HepG2 (cell line): ENCODE measurements around the gene MCF2L. TPM values are rescaled to one million over a fixed set of nuclear protein-coding genes. Genes with fewer than 3 reads are reported as not detected.

ENCODE experiments used
- ATAC-seq: fragments of 200-7000 bp; cut with Tn5 transposase; 3 replicates; pipeline ENCODE4 v1.9.1; 2020; ENCODE audit warnings: mild to moderate bottlenecking, moderate library complexity
- BruUV-seq: library from RNA; stranded (reverse); fragments of 400-500 nt; replicated peaks from 2 replicates; lab custom pipeline; 2021; lab: Mats Ljungman, UMichigan
- CTCF ChIA-PET: fragments of 300-600 bp; formaldehyde crosslinking; extraction: SDS; loops from one replicate; lab custom pipeline; 2021; ENCODE audit warnings: low total read pairs, inconsistent platforms, low intra/inter-chr PET ratio; lab: Yijun Ruan, JAX
- POLR2A ChIA-PET: fragments of 350-600 bp; sonication (Branson Sonifier 250); formaldehyde crosslinking; loops from one replicate; lab custom pipeline; 2020; ENCODE audit warnings: antibody characterized with exemption, inconsistent platforms; lab: Yijun Ruan, JAX
- DNase-seq: peaks from one replicate; pipeline ENCODE4 v3.0.0-alpha.2; 2015; ENCODE audit warnings: low spot score
- FAIRE-seq: peaks from 3 replicates; lab custom pipeline; 2011; peaks lifted over from hg19 to GRCh38; lab: Jason Lieb, UNC
- H2AFZ ChIP-seq: one replicate; pipeline ENCODE4 v1.6.1; 2011; ENCODE audit warnings: low read length, inconsistent platforms
- H3K27ac ChIP-seq: fragments of 300-600 bp; 3 replicates; pipeline ENCODE4 v1.8.0; 2011; ENCODE audit warnings: mixed run types, mild to moderate bottlenecking, mixed read lengths, low read length, inconsistent platforms; ENCODE audit not compliant: insufficient read depth; ENCODE audit errors: extremely low read length
- H3K27me3 ChIP-seq, 2 experiments: fragments of 200-600 bp in 1 of 2; 2 replicates in 1 of 2; 3 replicates in 1 of 2; pipeline versions ENCODE4 v1.6.0 to v1.8.0; 2011; ENCODE audit warnings: low read length in 2 of 2, mild to moderate bottlenecking in 2 of 2, moderate library complexity in 2 of 2, inconsistent platforms in 1 of 2; ENCODE audit not compliant: insufficient read depth in 2 of 2, control insufficient read depth in 1 of 2
- H3K36me3 ChIP-seq, 2 experiments: fragments of 200-600 bp in 1 of 2; replicated peaks in 1 of 2; 2 replicates in 1 of 2; 3 replicates in 1 of 2; pipeline versions ENCODE4 v1.5.1 to v1.8.0; 2011; ENCODE audit warnings: low read length in 2 of 2, inconsistent platforms in 1 of 2; ENCODE audit not compliant: insufficient read depth in 2 of 2, control insufficient read depth in 1 of 2
- H3K4me1 ChIP-seq: 2 replicates; pipeline ENCODE4 v1.5.1; 2012; ENCODE audit warnings: low read length, inconsistent platforms; ENCODE audit not compliant: insufficient read depth
- H3K4me2 ChIP-seq: 2 replicates; pipeline ENCODE4 v1.6.0; 2011; ENCODE audit warnings: low read depth, low read length, inconsistent platforms
- H3K4me3 ChIP-seq, 3 experiments: fragments of 200-600 bp in 1 of 3; sonication (generic), shearing (Covaris generic) in 1 of 3; replicated peaks in 1 of 3; 2 replicates each; pipeline ENCODE4 v1.5.1; 2011 to 2016; ENCODE audit warnings: low read length in 3 of 3, inconsistent platforms in 2 of 3, low read depth in 2 of 3, mild to moderate bottlenecking in 2 of 3, control low read depth in 1 of 3, mixed read lengths in 1 of 3; ENCODE audit not compliant: insufficient read depth in 1 of 3
- H3K79me2 ChIP-seq: one replicate; pipeline ENCODE4 v1.6.1; 2011; ENCODE audit warnings: low read length, inconsistent platforms; ENCODE audit not compliant: insufficient read depth
- H3K9ac ChIP-seq: 2 replicates; pipeline ENCODE4 v1.6.0; 2011; ENCODE audit warnings: mild to moderate bottlenecking, low read depth, low read length, inconsistent platforms; ENCODE audit not compliant: insufficient read depth
- H3K9me3 ChIP-seq: 2 replicates; pipeline ENCODE4 v1.5.1; 2012; ENCODE audit warnings: mild to moderate bottlenecking, low read length
- H4K20me1 ChIP-seq: 2 replicates; pipeline ENCODE4 v1.6.0; 2011; ENCODE audit warnings: inconsistent platforms, mild to moderate bottlenecking, low read length, moderate library complexity; ENCODE audit not compliant: insufficient read depth
- BRCA1 ChIP-seq: sonication (generic); formaldehyde crosslinking; IDR thresholded peaks from 2 replicates; pipeline ENCODE4 v1.4.0; 2020; ENCODE audit warnings: missing genetic modification reagents
- E2F5 ChIP-seq: sonication (generic); formaldehyde crosslinking; conservative IDR thresholded peaks from 2 replicates; pipeline ENCODE4 v1.4.0; 2020; ENCODE audit warnings: missing genetic modification reagents
- NFIB ChIP-seq: sonication (generic); formaldehyde crosslinking; IDR thresholded peaks from 2 replicates; pipeline ENCODE4 v1.9.0; 2021; ENCODE audit warnings: missing genetic modification reagents, mild to moderate bottlenecking, borderline replicate concordance
- PLRG1 ChIP-seq: fragments of 450-650 bp; conservative IDR thresholded peaks from 2 replicates; pipeline ENCODE4 v1.6.1; 2016
- RFX3 ChIP-seq: IDR thresholded peaks from 2 replicates; pipeline ENCODE4 v1.6.1; 2016; ENCODE audit warnings: missing biosample characterization, missing genetic modification reagents
- TIGD3 ChIP-seq: sonication (generic); formaldehyde crosslinking; IDR thresholded peaks from 2 replicates; pipeline ENCODE4 v1.5.1; 2020; ENCODE audit warnings: mild to moderate bottlenecking, missing genetic modification reagents, borderline replicate concordance
- ZNF407 ChIP-seq: sonication (generic); formaldehyde crosslinking; IDR thresholded peaks from one replicate; pipeline ENCODE4 v1.5.1; 2020; ENCODE audit warnings: mild to moderate bottlenecking, missing genetic modification reagents; ENCODE audit errors: not compliant biosample characterization
- ZNF501 ChIP-seq: sonication (generic); formaldehyde crosslinking; IDR thresholded peaks from 2 replicates; pipeline ENCODE4 v1.5.1; 2020; ENCODE audit warnings: mild to moderate bottlenecking, moderate library complexity, missing genetic modification reagents
- ZNF549 ChIP-seq: sonication (generic); formaldehyde crosslinking; IDR thresholded peaks from 2 replicates; pipeline ENCODE4 v1.5.0; 2020; ENCODE audit warnings: missing genetic modification reagents
- WGBS: methylation state at CpG from one replicate; pipeline ENCODE4 v1.1.6; 2017; ENCODE audit warnings: low lambda C conversion rate; 5-methylcytosine and 5-hydroxymethylcytosine counted together
- in situ Hi-C: cut with HindIII; loops from 2 replicates; pipeline ENCODE4 v1.10.0; 2017; ENCODE audit warnings: low pct_unique_long_range_greater_than_20kb; ENCODE audit not compliant: extremely low pct_ligation_motif_present
- intact Hi-C: fragments of 100-400 bp; cut with micrococcal nuclease; formaldehyde crosslinking; loops from one replicate; pipeline ENCODE4 v1.10.0; 2022; ENCODE audit not compliant: unreplicated experiment
- polyA plus RNA-seq, 8 experiments: library from polyadenylated mRNA; depleted of rRNA in 3 of 8; stranded (reverse) in 7 of 8; unstranded in 1 of 8; fragments of >200 nt; fragmentation: Illumina TruSeq in 4 of 8; extraction: Trizol in 4 of 8; gene quantifications; 2 replicates each; pipeline versions ENCODE4 v1.2.1 to v1.2.3, GENCODE V29; 2011 to 2016; ENCODE audit warnings: low read depth in 4 of 8, missing spikeins in 1 of 8, mixed read lengths in 1 of 8; ENCODE audit not compliant: insufficient read depth in 1 of 8
- total RNA-seq, 5 experiments: library from RNA; depleted of rRNA; stranded (reverse); fragments of >200 nt; fragmentation: Illumina TruSeq; extraction: Trizol; gene quantifications; 2 replicates each; pipeline ENCODE4 v1.2.3, GENCODE V29; 2016; ENCODE audit warnings: low read depth in 1 of 5

The MCF2L gene
- total and polyA plus RNA-seq, 2 of the 13 experiments (the other 11 are each of a cell fraction or from before 2014, with no cell fraction given), result 19.4 to 28.4 TPM

- no TSS peak for BruUV-seq
- DNase-seq (no peak), ATAC-seq (no peak), FAIRE-seq (no peak)
- Histone ChIP-seq H3K4me2 (no peak overlapping the region), H3K4me1 (peaks cover 37% of the 10 kb centered on the region), H3K79me2 (peaks cover 24% of the 10 kb centered on the region), H3K27me3 (no peaks in the 10 kb centered on the region), H2AFZ (no peak overlapping the region), H3K9me3 (no peaks in the 10 kb centered on the region), H3K4me3 (no peak overlapping the region), H3K36me3 (no peaks in the 10 kb centered on the region; a peak in 1 of 5 replicates), H3K27ac (no peak overlapping the region), H4K20me1 (peaks cover 2% of the 10 kb centered on the region; the same call in 1 of the 2 replicates), H3K9ac (no peak overlapping the region)
- ChIA-PET CTCF (no interaction called here), POLR2A (no interaction called here)
- TF ChIP-seq ZNF407 (no peak), E2F5 (CRISPR knock-in tag) (no peak), RFX3 (CRISPR knock-in tag) (no peak), ZNF501 (CRISPR knock-in tag) (no peak), BRCA1 (CRISPR knock-in tag) (no peak), PLRG1 (no peak), TIGD3 (no peak), NFIB (CRISPR knock-in tag) (no peak), ZNF549 (CRISPR knock-in tag) (no peak)
- in situ Hi-C loops (no loop called here), intact Hi-C loops (no loop called here)
- WGBS, result 90% methylated on average over 5 of the region's 6 CpGs
Measured at GRCh38 chr13:112966776-112967175, 2.2 kb upstream of the MCF2L start.
